Loucy (cell line): ENCODE measurements around the gene EZH1.

Experiments
- EZH2phosphoT487 ChIP-seq: fragments of 200-600 bp; IDR thresholded peaks from 2 replicates; pipeline ENCODE4 v1.6.1; 2018; ENCODE audit warnings: antibody characterized with exemption, mild to moderate bottlenecking, moderate library complexity, borderline replicate concordance
- TF ChIP-seq, protein P1 (sequence below): fragments of 200-600 bp; sonication (generic); conservative IDR thresholded peaks from 2 replicates; pipeline ENCODE4 v1.5.1; 2014; ENCODE audit warnings: mild to moderate bottlenecking, antibody characterized with exemption, low read length

DNA sequence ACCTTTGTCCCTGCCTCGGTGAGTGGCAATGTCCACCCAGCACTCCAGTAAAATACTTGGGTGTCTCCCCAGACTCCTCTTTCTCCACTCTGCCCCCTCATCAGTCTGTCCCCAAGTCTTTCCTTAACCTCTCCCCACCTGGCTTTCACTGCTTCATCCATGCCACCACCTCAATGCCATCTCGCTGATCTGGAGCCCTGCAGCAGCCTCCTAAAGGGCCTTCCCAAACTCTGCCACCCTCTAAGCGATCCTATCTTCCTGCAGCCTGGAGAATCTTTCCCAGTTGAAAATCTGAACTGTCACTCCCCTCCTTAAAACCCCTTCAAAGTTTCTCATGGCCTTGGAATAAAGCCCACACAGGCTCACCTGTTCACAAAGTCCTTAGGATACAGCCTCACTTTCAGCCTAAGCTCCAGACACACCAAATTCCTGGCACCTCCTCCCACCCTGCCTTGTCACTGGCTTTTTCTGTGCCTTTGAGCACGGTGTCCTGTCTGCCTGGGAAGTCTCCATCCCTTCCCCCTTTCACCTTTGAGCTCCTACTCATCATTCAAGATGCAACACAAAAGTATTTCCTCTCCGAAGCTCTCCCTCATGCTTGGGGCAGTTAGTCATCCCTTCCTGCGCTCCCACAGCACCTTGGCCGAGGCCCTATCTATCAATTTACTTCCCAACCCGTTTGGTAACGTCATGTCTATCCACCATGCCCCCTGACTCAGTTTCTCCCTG is 38.4 kb upstream of the EZH1 start:
- TF ChIP-seq, protein P1, sequence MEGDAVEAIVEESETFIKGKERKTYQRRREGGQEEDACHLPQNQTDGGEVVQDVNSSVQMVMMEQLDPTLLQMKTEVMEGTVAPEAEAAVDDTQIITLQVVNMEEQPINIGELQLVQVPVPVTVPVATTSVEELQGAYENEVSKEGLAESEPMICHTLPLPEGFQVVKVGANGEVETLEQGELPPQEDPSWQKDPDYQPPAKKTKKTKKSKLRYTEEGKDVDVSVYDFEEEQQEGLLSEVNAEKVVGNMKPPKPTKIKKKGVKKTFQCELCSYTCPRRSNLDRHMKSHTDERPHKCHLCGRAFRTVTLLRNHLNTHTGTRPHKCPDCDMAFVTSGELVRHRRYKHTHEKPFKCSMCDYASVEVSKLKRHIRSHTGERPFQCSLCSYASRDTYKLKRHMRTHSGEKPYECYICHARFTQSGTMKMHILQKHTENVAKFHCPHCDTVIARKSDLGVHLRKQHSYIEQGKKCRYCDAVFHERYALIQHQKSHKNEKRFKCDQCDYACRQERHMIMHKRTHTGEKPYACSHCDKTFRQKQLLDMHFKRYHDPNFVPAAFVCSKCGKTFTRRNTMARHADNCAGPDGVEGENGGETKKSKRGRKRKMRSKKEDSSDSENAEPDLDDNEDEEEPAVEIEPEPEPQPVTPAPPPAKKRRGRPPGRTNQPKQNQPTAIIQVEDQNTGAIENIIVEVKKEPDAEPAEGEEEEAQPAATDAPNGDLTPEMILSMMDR, result no peak
- no peak for TF ChIP-seq EZH2phosphoT487
